Measurements from ENCODE around the gene ZNF160.
"Not testable (repeated sequence)": the region's sequence is repeated elsewhere in the genome, so short reads cannot be mapped to it uniquely, and the experiment has no call there.

The ZNF160 gene

DNA sequence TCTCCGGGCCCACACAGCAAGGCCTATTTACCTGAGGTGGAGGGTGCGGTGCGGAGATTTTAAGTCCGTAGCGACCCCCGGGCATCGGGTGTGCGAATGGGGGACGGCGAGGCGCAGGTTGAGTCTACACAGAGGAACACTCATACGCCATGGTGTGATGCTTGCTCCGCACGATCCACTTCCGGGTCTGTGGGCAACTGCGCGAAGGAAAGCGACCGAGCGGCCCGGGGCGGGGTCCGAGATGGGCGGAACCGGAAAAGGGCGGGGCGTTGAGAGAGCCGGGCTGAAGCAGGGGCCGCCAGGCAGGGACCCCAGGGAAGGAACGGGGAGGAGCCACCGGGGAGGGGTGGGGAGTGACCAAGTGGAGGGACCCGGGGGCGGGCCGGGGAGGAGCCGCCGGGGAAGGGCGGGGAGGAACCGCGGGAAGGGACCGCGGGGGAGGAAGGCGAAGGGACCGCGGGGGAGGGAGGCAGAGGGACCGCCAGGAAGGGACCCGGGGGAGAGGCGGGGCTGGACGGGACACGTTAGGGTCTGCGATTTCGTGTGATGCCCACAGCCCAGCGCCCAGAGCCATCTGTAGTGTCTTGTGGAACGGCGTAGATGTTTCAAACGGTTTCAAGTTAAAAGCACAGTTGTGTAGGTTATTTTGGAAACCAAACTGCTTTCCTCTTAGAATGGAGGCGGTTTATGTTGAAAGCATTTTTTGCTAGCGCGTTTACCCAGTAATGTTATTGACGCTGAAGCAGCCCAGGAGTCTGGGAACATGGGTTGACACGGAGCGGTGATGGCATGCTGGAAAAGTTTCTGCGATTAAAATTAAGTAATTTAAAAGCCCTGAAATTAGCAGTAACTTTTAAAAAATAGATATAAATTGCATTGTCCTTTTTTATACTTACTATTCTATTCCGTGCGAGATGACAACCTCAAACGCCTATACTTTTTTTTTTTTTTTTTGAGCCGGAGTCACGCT lies at the start of gene ZNF160:
ZNF160 (minus strand) TSS at position 189 of the 970 bp plus-strand sequence. CDS start 17,146 bp downstream, outside the sequence.
- no peak for TF ChIP-seq ZNF274 (IDR thresholded peaks at IDR 0.05; ENCODE audit: low read depth, low read length)
- peak within 1 kb of the TSS; percentile 95 for H3K4me3 ChIP-seq (ENCODE audit: low read length)

DNA sequence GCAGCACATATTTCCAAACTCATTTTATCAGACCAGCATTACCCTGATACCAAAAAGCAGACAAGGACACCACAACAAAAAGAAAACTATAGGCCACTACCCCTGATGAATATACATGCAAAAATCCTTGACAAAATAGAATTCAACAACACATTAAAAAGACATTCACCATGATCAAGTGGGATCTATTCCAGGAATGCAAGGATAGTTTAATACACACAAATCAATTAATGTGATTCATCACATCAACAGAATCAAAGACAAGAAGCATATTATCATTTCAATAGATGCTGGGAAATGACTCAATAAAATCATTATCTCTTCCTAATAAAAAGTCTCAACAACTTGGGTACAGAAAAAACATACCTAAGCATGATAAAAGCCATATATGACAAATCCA lies 44.4 kb upstream of the ZNF160 start:
- TF ChIP-seq ZNF274 (IDR thresholded peaks at IDR 0.05; ENCODE audit: low read depth, low read length), result no peak
- no peak overlapping the region for H3K4me3 ChIP-seq (ENCODE audit: low read length)

DNA sequence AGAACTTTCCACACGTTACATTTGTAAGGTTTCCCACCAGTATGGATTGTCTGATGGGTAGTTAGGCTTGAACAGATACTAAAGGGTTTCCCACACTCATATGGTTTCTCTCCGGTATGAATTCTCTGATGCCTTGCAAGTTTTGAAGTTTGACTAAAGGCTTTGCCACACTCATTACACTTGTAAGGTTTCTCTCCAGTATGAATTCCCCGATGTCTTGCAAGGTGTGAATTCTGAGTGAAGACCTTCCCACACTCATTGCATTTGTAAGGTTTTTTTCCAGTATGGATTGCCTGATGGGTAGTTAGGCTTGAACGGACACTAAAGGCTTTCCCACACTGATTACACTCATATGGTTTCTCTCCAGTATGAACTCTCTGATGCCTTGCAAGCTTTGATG lies 37.1 kb upstream of the ZNF160 start:
- no peak for TF ChIP-seq ZNF274 (IDR thresholded peaks at IDR 0.05; ENCODE audit: low read depth, low read length)
- H3K4me3 ChIP-seq (ENCODE audit: low read length), result no peak overlapping the region

DNA sequence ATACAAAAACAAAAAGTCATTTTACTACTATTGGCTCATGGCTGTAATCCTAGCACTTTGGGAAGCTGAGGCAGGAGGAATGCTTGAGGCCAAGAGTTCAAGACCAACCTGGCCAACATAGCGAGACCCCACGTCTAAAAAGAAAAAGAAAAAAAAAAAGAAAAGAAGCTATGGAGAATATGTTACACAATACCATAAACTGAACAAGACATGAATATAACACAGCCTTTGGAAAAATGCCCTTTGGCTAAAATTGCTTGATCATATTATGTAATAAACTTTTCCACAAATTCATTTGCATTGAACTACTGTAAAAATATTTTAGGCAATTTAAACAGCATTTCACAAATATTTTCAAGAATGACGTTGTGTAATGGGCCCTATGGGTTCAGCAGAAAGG lies 33.2 kb upstream of the ZNF160 start:
- no peak overlapping the region for H3K4me3 ChIP-seq (ENCODE audit: low read length)
- no peak for TF ChIP-seq ZNF274 (IDR thresholded peaks at IDR 0.05; ENCODE audit: low read depth, low read length)

DNA sequence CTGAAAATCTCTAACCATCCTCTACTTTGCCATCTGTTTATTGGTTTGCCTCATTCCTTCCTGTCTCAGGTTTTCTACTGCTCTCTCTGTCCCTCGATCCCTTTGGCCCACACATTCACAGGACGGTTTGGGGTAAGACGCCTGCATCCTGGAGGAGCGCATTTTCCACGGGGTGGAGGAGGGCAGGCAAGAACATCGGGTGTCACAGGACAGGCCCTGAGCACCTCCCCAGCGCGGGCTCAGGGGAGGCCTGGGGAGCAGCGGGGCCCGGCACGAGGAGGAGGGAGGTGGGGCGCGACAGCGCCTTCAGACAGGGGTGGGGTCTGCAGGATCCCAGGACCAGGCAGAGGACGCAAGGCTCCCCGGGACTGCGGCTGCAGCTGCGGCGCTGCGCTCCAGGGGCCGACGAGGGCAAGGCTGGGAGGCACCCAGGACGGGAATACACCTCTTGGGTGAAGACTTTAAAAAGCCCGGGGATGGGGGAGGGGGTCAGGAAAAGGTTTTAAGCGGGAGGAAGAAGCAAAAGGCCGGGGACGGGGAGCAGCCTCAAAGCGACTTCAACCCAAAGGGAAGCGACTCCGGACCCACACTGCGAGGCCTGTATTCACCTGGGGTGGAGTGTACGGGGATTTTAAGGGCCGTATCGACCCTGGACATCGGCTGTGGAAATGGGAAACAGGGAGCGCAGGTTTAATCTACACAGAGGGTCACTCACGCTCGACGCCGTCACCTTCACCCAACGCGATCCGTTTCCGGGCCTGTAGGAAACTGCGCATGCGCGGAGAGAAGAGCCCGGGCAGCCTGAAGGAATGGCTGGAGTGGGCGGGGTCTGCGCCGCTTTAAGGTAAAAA lies 29.1 kb upstream of the ZNF160 start, which contains the start of gene ZNF415:
ZNF415 (minus strand) TSS at position 770 of the 851 bp plus-strand sequence. CDS start 10,234 bp downstream, outside the sequence.
- no peak for TF ChIP-seq ZNF274 (IDR thresholded peaks at IDR 0.05; ENCODE audit: low read depth, low read length)
- H3K4me3 ChIP-seq (ENCODE audit: low read length), result peak within 1 kb of the TSS; percentile 32; the same call in 1 of the 2 replicates

DNA sequence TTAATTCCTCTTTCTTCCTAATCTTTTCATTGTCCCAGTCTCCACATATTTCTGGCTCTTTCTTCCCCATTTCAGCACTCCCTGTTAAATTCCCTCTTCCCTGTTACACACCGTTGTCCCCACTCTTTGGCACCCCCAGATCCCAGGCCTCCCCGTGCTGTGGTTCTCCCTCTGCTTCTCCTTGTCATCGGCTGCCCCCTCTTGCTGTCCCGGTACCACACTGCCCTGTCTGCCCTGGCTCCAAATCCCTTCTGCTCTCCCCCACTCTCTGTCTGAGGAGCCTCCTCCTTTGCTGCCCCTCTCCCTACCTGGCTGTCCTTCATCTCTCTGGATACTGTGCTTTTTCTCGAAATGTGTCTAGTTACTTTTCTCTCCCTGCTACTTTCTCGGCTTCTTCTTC lies 28.5 kb upstream of the ZNF160 start:
- no peak for TF ChIP-seq ZNF274 (IDR thresholded peaks at IDR 0.05; ENCODE audit: low read depth, low read length)
- no peak overlapping the region for H3K4me3 ChIP-seq (ENCODE audit: low read length)

DNA sequence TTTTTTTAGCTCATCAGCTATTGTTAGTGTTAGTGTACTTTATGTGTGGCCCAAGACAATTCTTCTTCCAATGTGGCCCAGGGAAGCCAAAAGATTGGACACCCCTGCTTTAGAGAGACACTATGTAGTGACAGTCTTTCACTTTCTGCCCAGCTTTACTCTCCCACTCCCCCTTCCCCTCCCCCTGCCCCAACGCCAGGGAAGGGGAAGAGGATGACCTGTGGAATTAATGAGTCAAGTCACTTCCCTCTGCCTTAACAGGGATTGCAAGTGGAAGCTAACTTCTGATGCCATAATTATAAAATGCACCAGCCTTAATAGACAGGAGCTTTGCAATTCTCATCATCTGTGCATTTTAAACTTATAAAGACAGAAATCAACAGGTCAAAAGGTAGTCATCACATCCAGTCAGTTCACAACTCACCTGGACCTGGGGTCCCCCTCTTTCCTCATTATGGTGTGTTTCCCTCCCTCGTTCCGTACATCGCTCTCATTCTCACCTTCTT lies 27.9 kb upstream of the ZNF160 start:
- no peak for TF ChIP-seq ZNF274 (IDR thresholded peaks at IDR 0.05; ENCODE audit: low read depth, low read length)
- no peak overlapping the region for H3K4me3 ChIP-seq (ENCODE audit: low read length)

DNA sequence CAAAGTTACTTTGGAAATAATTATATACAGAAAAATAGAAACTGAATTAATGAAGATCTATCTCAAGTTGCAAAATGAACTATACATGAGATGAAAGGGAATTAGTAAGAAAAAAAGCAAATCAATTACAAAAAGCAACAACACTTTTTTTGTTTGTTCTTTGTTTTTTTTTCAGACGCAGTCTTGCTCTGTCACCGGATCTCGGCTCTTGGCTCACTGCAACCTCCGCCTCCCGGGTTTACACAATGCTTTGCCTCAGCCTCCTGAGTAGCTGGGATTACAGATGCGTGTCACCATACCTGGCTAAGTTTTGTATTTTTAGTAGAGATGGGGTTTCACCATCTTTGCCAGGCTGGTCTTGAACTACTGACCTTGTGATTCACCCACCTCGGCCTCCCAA lies 27.3 kb upstream of the ZNF160 start:
- no peak overlapping the region for H3K4me3 ChIP-seq (ENCODE audit: low read length)

DNA sequence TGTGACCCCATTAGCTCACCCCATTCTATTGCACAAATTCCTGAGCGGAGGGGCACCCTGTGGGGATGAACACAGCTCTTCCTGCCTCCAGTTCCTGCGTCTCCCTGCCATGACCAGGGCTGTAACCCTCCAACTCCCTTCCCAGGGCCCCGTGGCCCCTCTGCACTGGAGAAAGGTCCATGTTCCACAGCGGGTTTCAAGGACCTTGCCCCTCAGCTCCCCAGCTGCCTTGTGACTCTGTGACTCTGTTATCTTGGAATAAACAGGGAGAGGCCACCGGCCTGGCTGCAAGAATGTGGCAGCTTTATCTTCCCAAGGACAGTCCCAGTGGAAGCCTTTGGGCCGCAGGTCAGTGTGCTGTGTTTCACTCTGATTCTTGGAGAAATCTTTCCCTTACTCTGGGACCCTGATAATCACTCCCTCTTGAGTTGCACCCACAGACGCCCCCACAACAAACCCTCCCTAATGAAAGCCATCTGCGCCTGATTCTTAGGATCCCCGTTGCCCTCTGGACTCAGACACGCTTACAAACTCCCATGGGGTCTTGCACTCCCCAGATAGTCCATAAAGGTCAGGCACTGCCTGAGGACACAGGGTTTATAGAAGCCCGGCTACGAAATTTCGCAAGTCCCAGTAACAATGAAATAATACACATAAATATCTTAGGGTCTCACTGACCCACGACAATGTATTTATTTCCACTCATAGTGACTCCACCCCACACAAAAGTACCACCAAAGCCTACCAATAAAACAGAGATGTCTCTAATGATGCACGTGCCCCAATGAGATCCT lies 23.7 kb upstream of the ZNF160 start:
- not testable (repeated sequence) for H3K4me3 ChIP-seq (ENCODE audit: low read length)

More for the DNA sequence above, 27.3 kb upstream of the ZNF160 start:
- no peak for TF ChIP-seq ZNF274 (IDR thresholded peaks at IDR 0.05; ENCODE audit: low read depth, low read length)

DNA sequence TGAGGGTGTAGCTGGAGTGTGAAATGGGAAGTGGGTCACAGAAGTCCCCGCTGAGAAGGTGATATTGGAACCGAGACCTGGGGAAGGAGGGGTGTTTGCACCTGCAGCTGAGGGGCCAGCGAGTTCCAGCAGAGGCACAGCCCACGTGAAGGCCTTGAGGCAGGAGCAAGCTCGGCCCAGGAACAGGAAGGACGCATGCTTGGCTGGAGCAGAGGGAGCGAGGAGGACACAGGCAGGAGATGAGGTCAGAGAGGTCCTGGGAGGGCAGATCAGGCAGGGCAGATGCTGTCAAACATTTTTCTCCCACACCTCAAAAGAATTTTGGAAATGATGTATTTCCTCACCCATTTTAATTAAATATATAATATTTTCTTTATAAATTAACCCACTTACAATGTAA lies 20.2 kb upstream of the ZNF160 start:
- no peak for TF ChIP-seq ZNF274 (IDR thresholded peaks at IDR 0.05; ENCODE audit: low read depth, low read length)
- no peak overlapping the region for H3K4me3 ChIP-seq (ENCODE audit: low read length)

DNA sequence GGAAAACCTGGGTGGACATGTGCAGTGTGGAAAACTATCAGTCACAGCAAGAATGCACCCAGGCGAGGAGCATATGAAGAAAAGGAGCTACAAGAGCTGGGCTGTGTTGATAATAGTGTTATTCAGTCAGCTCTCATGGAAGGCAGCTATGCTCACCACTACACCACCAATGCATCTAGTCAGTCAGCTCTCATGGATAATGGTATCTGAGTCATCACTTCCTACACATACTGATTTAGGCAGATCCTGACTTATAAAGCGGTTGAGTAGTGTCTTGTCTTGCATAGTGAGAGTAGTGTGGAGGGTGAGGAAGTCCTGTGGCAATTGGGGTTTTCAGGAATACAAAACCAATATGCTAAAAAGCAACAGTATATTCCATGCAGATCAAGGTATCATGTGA lies 9.1 kb upstream of the ZNF160 start:
- no peak for TF ChIP-seq ZNF274 (IDR thresholded peaks at IDR 0.05; ENCODE audit: low read depth, low read length)
- H3K4me3 ChIP-seq (ENCODE audit: low read length), result no peak overlapping the region

DNA sequence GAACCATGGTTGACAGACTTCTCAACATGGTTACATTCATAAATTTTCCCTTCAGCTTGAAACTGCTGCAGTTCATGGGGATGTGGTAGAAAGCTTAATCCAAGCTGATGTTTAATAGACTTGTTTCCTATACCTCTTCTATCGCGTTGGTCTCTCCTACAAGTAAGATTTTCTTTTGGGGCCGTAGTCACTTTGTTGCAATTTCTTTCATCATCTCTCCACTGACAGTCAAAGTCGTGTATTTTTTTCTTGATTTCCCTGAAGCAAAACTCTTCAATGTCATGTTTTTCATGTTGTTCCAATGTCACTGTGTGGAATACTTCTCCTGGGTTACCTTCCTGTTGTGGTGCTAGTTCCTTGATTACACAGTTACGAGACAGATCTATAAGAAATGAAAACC lies 6.3 kb upstream of the ZNF160 start:
- no peak overlapping the region for H3K4me3 ChIP-seq (ENCODE audit: low read length)
- TF ChIP-seq ZNF274 (IDR thresholded peaks at IDR 0.05; ENCODE audit: low read depth, low read length), result no peak

DNA sequence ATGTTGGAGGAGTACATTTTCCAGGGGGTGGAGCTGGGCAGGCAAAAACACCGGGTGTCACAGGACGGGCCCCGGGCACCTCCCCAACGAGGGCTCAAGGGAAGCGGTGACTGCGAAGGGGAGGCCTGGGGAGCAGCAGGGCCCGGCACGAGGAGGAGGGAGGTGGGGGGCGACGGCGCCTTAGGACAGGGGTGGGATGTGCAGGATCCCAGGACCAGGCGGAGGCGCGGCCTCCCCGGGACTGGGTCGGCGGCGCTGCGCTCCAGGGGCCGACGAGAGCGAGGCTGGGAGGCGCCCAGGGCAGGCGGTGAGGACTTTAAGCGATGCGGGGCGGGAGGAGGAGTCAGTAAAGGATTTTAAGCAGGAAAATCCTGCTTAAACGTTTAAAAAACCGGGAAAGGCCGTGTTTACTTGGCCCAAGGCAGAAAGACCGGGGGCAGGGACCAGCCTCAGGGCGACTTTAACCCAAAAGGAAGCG lies 427 bp downstream of the ZNF160 start:
- peak overlapping the region; percentile 95 for H3K4me3 ChIP-seq (ENCODE audit: low read length)

More for the DNA sequence above, 427 bp downstream of the ZNF160 start:
- TF ChIP-seq ZNF274 (IDR thresholded peaks at IDR 0.05; ENCODE audit: low read depth, low read length), result no peak

Measured in GM08714 (cell line).